NCI-H510A treated with DMSO at 0.1 percent for 48 hours (cell line): ENCODE data around the gene PNMT.
A peak's percentile ranks its signal among the peaks of the same experiment; 100 is the strongest.
"Not testable (repeated sequence)": the region's sequence is repeated elsewhere in the genome, so short reads cannot be mapped to it uniquely, and the experiment has no call there.

Experiments
- DNase-seq: peaks from one replicate; lab custom pipeline; 2025; lab: John Stamatoyannopoulos, UW

The PNMT gene

GRCh38 chr17:39687546-39688474 lies 19.6 kb downstream of the PNMT start, which contains the start of gene PGAP3:
TSS of gene PGAP3 (minus strand) at chr17:39688057. CDS start at chr17:39688014, 43 bp downstream.
- DNase-seq, result peak; percentile 97

- DNase-seq, result no peak
Measured at GRCh38 chr17:39688475-39688835, 20.2 kb downstream of the PNMT start.

- DNase-seq, result no peak
Measured at GRCh38 chr17:39688945-39689344, 20.7 kb downstream of the PNMT start.

- DNase-seq, result no peak
Measured at GRCh38 chr17:39694593-39694992, 26.3 kb downstream of the PNMT start.

GRCh38 chr17:39695089-39695474 lies 26.8 kb downstream of the PNMT start:
- no peak for DNase-seq

DNA sequence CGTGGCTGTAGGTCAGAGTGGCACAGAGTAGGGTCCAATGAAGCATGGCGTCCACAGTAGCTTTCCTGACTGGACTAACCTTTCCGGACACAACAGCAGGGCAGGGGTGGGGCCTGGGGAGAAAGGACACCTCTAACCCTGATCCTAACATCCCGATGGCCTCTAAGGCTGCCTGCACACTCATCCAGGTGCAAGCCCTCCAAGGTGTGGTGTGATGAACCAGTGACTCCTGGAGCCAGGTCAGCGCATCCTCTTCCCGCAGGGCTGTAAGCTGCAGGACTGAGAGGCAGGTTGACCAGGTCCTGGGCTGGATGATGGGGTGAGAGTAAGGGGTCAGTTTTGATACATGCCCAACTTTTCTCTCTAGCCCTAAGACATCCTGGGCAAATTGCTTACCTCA lies 28.5 kb downstream of the PNMT start:
- no peak for DNase-seq

DNA sequence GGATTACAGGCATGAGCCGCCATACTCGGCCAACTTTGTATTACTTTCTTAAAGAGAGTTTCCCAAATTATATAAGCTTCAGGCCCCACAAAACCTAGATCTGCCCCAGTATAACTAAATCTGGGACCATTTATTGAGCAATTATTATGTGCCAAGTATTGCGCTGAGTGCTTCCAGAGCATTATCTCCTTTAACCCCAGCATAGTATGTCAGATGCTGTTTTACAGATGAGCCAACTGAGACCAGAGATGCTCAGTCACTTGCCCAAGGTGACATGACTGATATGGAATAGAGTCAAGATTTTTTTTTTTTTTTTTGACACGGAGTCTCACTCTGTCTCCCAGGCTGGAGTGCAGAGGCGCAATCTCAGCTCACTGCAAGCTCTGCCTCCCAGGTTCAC lies 29.7 kb downstream of the PNMT start:
- no peak for DNase-seq

GRCh38 chr17:39699157-39699817 lies 31.0 kb downstream of the PNMT start:
- not testable (repeated sequence) for DNase-seq

DNA sequence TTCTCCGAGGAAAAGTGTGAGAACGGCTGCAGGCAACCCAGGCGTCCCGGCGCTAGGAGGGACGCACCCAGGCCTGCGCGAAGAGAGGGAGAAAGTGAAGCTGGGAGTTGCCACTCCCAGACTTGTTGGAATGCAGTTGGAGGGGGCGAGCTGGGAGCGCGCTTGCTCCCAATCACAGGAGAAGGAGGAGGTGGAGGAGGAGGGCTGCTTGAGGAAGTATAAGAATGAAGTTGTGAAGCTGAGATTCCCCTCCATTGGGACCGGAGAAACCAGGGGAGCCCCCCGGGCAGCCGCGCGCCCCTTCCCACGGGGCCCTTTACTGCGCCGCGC lies 31.5 kb downstream of the PNMT start, which contains the start of gene ERBB2:
ERBB2 (plus strand) TSS at position 247 of the 330 bp plus-strand sequence. CDS start 175 bp downstream, outside the sequence.
- no peak for DNase-seq

DNA sequence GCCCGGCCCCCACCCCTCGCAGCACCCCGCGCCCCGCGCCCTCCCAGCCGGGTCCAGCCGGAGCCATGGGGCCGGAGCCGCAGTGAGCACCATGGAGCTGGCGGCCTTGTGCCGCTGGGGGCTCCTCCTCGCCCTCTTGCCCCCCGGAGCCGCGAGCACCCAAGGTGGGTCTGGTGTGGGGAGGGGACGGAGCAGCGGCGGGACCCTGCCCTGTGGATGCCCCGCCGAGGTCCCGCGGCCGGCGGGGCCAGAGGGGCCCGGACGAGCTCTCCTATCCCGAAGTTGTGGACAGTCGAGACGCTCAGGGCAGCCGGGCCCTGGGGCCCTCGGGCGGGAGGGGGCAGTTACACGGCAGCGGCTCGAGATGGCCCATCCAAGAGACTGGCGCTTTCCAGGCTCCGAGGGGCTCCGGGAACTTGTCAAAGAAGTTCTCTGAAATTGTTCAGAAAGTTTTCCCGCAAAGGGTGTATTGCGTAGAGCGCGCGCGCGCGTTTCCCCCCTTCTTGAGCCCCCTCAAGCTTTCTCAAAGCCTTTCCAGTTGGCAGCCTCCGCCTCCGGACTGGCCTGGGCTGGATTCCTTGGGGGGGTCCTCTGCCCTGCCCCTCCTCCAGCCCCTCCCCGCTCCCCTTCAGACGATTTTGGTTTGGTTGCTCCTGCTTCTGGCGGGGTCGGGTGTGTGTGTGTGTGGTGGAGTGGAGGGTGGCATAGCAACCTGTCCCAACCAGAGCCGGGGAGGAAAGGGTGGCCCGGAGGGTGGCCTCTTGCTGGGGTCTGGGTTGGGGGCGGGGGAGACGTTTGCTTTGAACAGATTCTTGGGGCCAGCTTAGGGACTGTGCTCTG lies 32.1 kb downstream of the PNMT start:
- DNase-seq, result no peak

GRCh38 chr17:39701012-39701783 lies 32.9 kb downstream of the PNMT start:
- DNase-seq, result no peak

DNA sequence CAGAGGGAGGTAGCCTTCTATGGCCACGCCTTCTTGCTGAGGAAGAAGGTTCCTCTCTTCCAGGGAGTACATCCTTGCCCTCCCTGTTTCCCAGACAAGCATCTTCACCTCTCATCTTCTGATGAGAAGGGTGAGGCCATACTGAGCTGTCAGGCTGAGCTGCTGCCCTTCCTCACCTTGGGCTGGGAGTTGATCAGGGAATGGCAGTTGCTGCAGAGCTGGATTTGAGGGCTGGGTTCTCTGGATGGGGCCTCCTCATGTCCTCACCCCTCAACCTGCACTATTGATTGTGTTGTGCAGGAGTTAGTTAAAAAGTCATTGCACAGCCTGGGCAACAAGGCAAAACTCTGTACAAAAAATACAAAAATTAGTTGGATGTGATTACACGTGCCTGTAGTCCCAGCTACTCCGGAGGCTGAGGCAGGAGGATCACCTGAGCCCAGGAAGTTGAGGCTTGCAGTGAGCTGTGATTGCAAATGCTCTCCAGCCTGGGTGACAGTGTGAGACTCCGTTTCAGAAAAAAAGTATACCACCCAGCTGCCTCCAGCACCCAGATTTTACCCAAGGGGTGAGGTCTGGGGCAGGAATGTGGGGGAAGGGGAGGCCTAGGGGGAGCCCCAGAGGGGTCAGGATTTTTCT lies 33.6 kb downstream of the PNMT start:
- no peak for DNase-seq

GRCh38 chr17:39702901-39703893 lies 34.9 kb downstream of the PNMT start:
- DNase-seq, result peak; percentile 81

- no peak for DNase-seq
Measured at GRCh38 chr17:39703913-39704312, 35.7 kb downstream of the PNMT start.

- DNase-seq, result no peak
Measured at GRCh38 chr17:39704821-39705551, 36.7 kb downstream of the PNMT start.

- peak; percentile 86 for DNase-seq
Measured at GRCh38 chr17:39705786-39706348, 37.6 kb downstream of the PNMT start.

- no peak for DNase-seq
Measured at GRCh38 chr17:39706383-39706782, 38.1 kb downstream of the PNMT start.

DNA sequence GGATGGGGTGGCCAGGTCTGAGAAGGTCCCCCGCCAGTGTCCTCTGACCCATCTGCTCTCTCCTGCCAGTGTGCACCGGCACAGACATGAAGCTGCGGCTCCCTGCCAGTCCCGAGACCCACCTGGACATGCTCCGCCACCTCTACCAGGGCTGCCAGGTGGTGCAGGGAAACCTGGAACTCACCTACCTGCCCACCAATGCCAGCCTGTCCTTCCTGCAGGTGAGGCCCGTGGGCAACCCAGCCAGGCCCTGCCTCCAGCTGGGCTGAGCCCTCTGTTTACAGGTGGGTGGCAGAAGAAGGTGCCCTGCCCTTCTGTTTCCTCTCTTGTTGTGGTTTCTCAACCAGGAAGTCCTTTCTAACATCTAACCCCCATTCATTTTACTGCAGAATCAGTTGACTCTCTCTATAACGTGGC lies 38.7 kb downstream of the PNMT start:
- peak; percentile 56 for DNase-seq
